Gastroesophageal sphincter (tissue), 3 donors: Measurements from ENCODE around the gene GTF2F2.

Experiments
- CTCF ChIP-seq, 4 experiments: fragments of 200-600 bp in 2 of 4; fragments of 450-650 bp in 2 of 4; sonication (generic) in 1 of 4; IDR thresholded peaks; one replicate each; pipeline ENCODE4 v1.5.1; 2017 to 2019; ENCODE audit warnings: antibody characterized with exemption in 4 of 4, mild to moderate bottlenecking in 2 of 4, moderate library complexity in 2 of 4
- EP300 ChIP-seq: sonication (generic); formaldehyde crosslinking; IDR thresholded peaks from one replicate; pipeline ENCODE4 v1.6.1; 2017; ENCODE audit warnings: antibody characterized with exemption, mild to moderate bottlenecking
- POLR2A ChIP-seq, 2 donors: fragments of 450-650 bp; IDR thresholded peaks; one replicate each; pipeline ENCODE4 v1.6.1; 2017; ENCODE audit warnings: antibody characterized with exemption in 2 of 2, mild to moderate bottlenecking in 2 of 2, moderate library complexity in 1 of 2
- POLR2AphosphoS5 ChIP-seq: sonication (generic); formaldehyde crosslinking; IDR thresholded peaks from one replicate; pipeline ENCODE4 v1.6.1; 2017; ENCODE audit warnings: antibody characterized with exemption

DNA sequence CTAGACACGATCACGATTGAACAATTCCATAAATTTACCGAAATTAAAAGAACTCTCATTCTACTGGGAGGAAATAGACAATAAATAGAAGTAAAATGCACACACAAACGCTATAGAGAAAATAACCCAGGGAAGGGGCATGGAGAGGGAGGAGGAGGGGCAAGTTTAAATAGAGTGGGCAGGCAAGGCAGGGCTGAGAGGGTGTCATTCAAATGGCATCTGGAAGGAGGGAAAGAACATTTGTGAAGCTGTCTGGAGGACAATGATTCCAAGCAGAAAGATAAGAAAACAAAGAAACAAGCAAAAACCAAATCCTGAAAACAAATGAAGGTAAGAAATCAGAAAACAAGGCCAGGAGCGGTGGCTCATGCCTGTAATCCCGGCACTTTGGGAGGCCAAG, 45.6 kb upstream of the GTF2F2 start:
- no peak for TF ChIP-seq CTCF (IDR thresholded peaks at IDR 0.05)
- TF ChIP-seq POLR2AphosphoS5, result no peak
- no peak for TF ChIP-seq EP300
- TF ChIP-seq POLR2A (IDR thresholded peaks at IDR 0.05), result no peak
